ENCODE measurements around the gene WSB1. TPM values are rescaled to one million over a fixed set of nuclear protein-coding genes. Genes with fewer than 3 reads are reported as not detected.

WSB1 gene
- total and polyA plus RNA-seq, 9 of the 15 experiments (the other 6 are each of a cell fraction or from before 2014, with no cell fraction given) = 22.8 to 229 (median 81.1) TPM

DNA sequence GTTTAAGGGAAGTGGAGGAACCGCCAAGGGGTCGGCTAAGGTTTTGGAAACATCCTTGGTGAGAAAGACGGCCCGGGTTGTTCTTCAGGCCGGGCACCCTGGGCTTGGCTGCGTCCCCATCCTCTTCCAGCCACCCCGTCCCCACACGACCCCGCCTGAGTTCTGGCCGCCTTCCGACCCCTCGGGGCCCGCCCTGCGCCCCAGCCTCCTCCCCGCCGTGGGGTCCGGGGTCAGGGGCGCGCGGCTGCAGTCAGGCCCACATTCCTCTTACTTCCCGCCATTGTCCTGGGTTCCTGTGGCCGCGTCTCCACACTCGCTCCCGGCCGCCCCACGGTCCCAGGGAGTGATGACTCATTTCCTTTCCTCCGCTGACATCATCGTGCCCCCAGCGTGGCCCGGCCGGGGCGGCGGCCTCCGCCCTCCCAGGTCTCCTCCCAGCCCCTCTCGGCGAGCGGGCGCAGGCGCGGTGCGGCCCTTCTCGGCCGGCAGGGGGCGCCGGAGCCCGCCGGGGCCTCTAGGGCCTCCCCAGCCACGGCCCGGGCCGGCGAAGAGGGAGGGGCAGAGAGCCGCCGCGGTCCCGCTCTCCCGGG, 59.6 kb downstream of the WSB1 start (continued):
- TF ChIP-seq SMARCE1 (IDR thresholded peaks at IDR 0.05) (peak; percentile 70; the same call in 1 of the 2 replicates), ARID2 (IDR thresholded peaks at IDR 0.05) (no peak), HDAC1 (IDR thresholded peaks at IDR 0.05) (peak in 1 of 2 experiments; percentile 57; a peak in 2 of 4 replicates), MAFF (IDR thresholded peaks at IDR 0.05; ENCODE audit: low read length) (no peak), RBM14 (IDR thresholded peaks at IDR 0.05; ENCODE audit: borderline replicate concordance, insufficient read depth, low read depth, low read length) (no peak), CHD4 (IDR thresholded peaks at IDR 0.05; ENCODE audit: insufficient read depth, insufficient replicate concordance, low read depth, low read length, poor library complexity, severe bottlenecking) (no peak), SOX6 (IDR thresholded peaks at IDR 0.05) (peak; percentile 65), CXXC5 (CRISPR knock-in tag; IDR thresholded peaks at IDR 0.05) (peak; percentile 81), RBM34 (IDR thresholded peaks at IDR 0.05; ENCODE audit: borderline replicate concordance, insufficient read depth, low read length) (no peak), ATF1 (CRISPR knock-in tag; IDR thresholded peaks at IDR 0.05) (no peak), ATF1 (tag; IDR thresholded peaks at IDR 0.05) (peak; percentile 91), SRSF9 (IDR thresholded peaks at IDR 0.05; ENCODE audit: borderline replicate concordance, low read depth, low read length) (no peak), PHF20 (IDR thresholded peaks at IDR 0.05; ENCODE audit: partially characterized antibody) (no peak), XRCC3 (IDR thresholded peaks at IDR 0.05) (no peak), NR2C2 (CRISPR knock-in tag; IDR thresholded peaks at IDR 0.05) (no peak), NR2C2 (tag; IDR thresholded peaks at IDR 0.05) (peak; percentile 86), NONO (IDR thresholded peaks at IDR 0.05; ENCODE audit: low read depth in 2 of 2, low read length in 1 of 2) (peak in 1 of 2 experiments; percentile 79; a peak in 1 of 4 replicates), CHCHD3 (CRISPR knock-in tag; IDR thresholded peaks at IDR 0.05) (no peak), MEF2D (tag; conservative IDR thresholded peaks at IDR 0.05; ENCODE audit: low read depth) (no peak), CCNT2 (IDR thresholded peaks at IDR 0.05; ENCODE audit: borderline replicate concordance, extremely low read depth, insufficient read length, low read depth, low read length) (peak; percentile 97), BRCA1 (IDR thresholded peaks at IDR 0.05) (no peak), BRCA1 (CRISPR knock-in tag; IDR thresholded peaks at IDR 0.05) (no peak), TRIM24 (IDR thresholded peaks at IDR 0.05) (0 out of 4 replicates have a peak, but pooled peaks of 1 of the 2 experiments have one; percentile 31), CC2D1A (IDR thresholded peaks at IDR 0.05) (no peak)
- TF ChIP-seq, protein P1, sequence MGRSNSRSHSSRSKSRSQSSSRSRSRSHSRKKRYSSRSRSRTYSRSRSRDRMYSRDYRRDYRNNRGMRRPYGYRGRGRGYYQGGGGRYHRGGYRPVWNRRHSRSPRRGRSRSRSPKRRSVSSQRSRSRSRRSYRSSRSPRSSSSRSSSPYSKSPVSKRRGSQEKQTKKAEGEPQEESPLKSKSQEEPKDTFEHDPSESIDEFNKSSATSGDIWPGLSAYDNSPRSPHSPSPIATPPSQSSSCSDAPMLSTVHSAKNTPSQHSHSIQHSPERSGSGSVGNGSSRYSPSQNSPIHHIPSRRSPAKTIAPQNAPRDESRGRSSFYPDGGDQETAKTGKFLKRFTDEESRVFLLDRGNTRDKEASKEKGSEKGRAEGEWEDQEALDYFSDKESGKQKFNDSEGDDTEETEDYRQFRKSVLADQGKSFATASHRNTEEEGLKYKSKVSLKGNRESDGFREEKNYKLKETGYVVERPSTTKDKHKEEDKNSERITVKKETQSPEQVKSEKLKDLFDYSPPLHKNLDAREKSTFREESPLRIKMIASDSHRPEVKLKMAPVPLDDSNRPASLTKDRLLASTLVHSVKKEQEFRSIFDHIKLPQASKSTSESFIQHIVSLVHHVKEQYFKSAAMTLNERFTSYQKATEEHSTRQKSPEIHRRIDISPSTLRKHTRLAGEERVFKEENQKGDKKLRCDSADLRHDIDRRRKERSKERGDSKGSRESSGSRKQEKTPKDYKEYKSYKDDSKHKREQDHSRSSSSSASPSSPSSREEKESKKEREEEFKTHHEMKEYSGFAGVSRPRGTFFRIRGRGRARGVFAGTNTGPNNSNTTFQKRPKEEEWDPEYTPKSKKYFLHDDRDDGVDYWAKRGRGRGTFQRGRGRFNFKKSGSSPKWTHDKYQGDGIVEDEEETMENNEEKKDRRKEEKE (IDR thresholded peaks at IDR 0.05; ENCODE audit: borderline replicate concordance in 1 of 2, control insufficient read depth in 1 of 2, low read depth in 2 of 2, low read length in 1 of 2) = no peak
- TF ChIP-seq, protein P2, sequence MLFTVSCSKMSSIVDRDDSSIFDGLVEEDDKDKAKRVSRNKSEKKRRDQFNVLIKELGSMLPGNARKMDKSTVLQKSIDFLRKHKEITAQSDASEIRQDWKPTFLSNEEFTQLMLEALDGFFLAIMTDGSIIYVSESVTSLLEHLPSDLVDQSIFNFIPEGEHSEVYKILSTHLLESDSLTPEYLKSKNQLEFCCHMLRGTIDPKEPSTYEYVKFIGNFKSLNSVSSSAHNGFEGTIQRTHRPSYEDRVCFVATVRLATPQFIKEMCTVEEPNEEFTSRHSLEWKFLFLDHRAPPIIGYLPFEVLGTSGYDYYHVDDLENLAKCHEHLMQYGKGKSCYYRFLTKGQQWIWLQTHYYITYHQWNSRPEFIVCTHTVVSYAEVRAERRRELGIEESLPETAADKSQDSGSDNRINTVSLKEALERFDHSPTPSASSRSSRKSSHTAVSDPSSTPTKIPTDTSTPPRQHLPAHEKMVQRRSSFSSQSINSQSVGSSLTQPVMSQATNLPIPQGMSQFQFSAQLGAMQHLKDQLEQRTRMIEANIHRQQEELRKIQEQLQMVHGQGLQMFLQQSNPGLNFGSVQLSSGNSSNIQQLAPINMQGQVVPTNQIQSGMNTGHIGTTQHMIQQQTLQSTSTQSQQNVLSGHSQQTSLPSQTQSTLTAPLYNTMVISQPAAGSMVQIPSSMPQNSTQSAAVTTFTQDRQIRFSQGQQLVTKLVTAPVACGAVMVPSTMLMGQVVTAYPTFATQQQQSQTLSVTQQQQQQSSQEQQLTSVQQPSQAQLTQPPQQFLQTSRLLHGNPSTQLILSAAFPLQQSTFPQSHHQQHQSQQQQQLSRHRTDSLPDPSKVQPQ (CRISPR knock-in tag; IDR thresholded peaks at IDR 0.05; ENCODE audit: borderline replicate concordance) = no peak
